ENCODE measurements around the gene WDTC1. TPM values are rescaled to one million over a fixed set of nuclear protein-coding genes. Genes with fewer than 3 reads are reported as not detected.

The WDTC1 gene
- total RNA-seq, 2 experiments from 2014 or later: 28.9 to 32.6 TPM

DNA sequence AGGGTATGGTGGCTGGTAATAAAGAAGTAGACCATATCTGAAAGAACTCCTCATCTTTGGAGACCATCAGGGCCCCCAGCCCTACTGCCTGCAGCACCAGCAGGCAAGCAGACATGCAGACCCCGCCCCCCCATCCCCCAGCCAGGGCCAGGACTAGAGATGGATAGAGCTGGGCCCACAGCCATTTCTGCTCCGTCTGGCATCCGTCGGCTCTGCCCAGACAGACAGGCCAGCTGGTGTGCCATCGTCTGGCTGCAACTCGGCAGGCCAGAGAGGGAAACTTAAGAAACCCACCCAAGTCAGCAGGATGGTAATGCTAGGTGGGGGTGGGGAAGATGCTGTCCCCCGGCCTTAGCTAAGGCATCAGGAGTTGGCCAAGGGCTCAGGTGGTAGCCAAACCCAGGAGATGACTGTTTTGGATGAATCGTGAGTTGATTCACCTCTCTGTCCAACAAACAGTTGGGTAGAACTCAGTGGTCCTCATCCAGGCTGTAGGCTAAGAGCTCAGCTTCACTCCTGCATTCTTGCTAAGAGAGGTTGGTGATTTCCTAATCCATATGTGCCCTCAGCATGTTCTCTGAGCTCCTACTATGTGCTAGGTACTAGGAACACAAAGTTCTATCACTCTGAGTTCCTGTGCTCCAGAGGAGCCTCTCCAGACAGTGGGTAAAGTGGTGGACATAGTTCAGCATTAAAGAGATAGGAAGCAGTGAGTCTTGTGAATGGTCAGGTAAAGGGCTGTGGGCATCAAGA is 64.4 kb downstream of the WDTC1 start:
- ATAC-seq (no peak), DNase-seq (no peak)
- Mint-ChIP-seq H3K9me3 (ENCODE audit: low read depth) (no peaks in the 10 kb centered on the region), H3K27ac (no peak overlapping the region), H3K36me3 (peaks cover 2% of the 10 kb centered on the region), H3K4me1 (peaks cover 6% of the 10 kb centered on the region), H3K27me3 (no peaks in the 10 kb centered on the region), H3K4me3 (no peak overlapping the region)
- CTCF ChIA-PET: interaction anchor here (0.6 to 14.5 kb wide), 24 partner anchors 10 to 310 kb away, joined by 3 to 331 read pairs (median 11); partner anchors contain the start of genes AHDC1, CD164L2, GPR3 and MAP3K6

DNA sequence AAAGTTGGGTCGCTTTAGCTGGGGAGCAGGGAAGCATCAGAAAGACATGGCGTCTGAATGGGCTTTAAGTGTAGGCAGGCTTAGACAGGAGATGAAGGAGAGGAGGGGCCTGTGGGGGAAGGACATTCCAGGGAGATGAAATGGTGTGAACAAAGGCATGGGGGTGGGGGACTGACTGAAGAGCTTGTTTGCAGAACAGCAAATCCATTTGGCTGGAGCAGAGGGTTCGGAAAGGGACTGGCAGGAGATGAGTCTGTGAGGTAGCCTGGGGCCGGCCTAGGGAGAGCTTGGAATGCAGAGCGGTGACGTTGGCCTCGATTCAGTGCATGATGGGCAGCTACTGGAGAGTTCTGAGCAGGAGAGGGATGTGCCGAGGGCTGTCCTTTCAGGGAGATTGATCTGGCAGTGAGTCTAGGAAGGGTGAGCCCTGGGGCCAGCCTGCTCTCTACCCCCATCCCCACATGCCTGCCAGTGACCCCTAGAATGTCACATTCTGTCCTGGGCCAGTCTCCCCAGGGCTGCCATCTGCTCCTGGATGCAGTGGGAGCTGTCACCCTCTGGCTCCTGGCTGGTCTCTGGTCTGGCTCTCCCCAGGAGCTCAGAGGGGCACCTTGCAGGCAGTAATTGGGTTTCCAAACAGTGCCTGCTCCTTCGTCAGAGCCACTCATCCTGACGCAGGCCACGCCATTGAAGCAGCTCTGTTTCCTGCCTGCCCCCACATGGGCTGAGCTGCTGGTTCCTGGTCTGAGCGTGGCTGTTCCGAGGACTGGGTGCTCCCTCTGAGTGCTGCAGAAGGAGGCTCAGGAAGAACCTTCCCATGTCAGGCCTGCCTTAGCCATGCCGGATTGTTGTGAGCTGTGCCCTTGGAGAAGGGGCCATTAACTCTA is 65.2 kb downstream of the WDTC1 start:
- Mint-ChIP-seq H3K4me1 (peaks cover 6% of the 10 kb centered on the region), H3K4me3 (no peak overlapping the region), H3K27me3 (no peaks in the 10 kb centered on the region), H3K36me3 (peaks cover 2% of the 10 kb centered on the region), H3K27ac (no peak overlapping the region), H3K9me3 (ENCODE audit: low read depth) (no peaks in the 10 kb centered on the region)
- DNase-seq: no peak
- CTCF ChIA-PET: interaction anchor here (0.5 to 14.5 kb wide), 35 partner anchors 9 to 506 kb away, joined by 3 to 331 read pairs (median 9); partner anchors contain the start of genes AHDC1, CD164L2, GPR3 and IFI6
- no peak for ATAC-seq

DNA sequence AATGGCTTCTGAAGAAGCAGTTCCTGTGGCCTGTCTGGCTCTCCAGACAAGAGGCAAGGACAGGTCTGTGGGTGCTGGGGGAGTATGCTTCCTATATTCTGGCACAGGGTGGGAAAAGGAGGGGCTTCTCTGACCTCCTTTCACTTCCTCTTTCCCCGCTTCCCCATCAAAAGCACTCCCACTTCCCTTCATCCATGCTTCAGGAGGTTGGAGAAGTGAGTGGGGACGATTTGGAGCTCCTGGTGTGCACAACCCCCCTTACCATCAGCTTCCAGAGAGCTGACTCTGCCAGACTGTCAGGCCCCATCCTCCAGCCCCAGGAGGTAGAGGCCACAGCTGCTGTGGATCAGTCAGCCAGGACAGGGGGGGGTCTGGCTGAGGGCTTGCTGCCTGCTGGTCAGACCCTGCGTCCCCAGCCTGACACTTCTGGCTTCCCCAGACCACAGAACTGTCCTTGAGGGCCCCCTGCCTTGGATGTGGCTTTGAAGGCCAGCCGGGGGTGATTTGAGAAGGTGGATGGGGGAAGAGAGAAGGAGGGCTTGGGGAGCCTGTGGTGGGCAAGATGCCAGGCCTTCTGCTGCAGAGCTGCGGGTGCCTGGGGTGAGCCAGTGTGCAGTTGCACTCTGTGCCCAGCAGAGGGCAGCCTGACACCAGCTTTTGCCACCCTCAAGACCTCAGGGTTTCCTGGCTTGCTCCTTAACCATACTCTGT is 66.1 kb downstream of the WDTC1 start:
- ATAC-seq: peak; percentile 87
- no peaks in the 10 kb centered on the region for H3K27me3 Mint-ChIP-seq
- peaks cover 2% of the 10 kb centered on the region for H3K36me3 Mint-ChIP-seq

DNA sequence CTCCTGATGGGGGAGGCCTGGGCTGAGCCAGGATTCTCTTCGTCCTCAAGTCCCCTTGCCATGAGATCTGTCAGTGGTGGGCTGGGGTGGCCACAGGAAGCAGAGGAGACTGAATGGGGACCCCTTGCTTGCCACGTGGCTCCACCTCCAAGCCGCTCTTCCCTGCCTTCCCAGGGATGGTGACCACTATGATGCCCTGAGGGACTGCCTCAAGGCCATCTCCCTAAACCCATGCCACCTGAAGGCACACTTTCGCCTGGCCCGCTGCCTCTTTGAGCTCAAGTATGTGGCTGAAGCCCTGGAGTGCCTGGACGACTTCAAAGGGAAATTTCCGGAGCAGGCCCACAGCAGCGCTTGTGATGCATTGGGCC is 66.6 kb downstream of the WDTC1 start:
- no peaks in the 10 kb centered on the region for H3K9me3 Mint-ChIP-seq (ENCODE audit: low read depth)
- CTCF ChIA-PET: interaction anchor here (0.6 to 14.5 kb wide), 39 partner anchors 7 to 505 kb away, joined by 3 to 331 read pairs (median 5); partner anchors contain the start of genes AHDC1, CD164L2, GPR3 and IFI6
- peaks cover 2% of the 10 kb centered on the region for H3K36me3 Mint-ChIP-seq
- DNase-seq: no peak
- ATAC-seq: no peak
- H3K27ac Mint-ChIP-seq: no peak overlapping the region
- peaks cover 5% of the 10 kb centered on the region for H3K4me1 Mint-ChIP-seq
- H3K4me3 Mint-ChIP-seq: no peak overlapping the region
- H3K27me3 Mint-ChIP-seq: no peaks in the 10 kb centered on the region

More for the DNA sequence above, 66.1 kb downstream of the WDTC1 start:
- no peaks in the 10 kb centered on the region for H3K9me3 Mint-ChIP-seq (ENCODE audit: low read depth)
- H3K27ac Mint-ChIP-seq: no peak overlapping the region
- H3K4me3 Mint-ChIP-seq: no peak overlapping the region
- peaks cover 6% of the 10 kb centered on the region for H3K4me1 Mint-ChIP-seq
- peak; percentile 76 for DNase-seq
- CTCF ChIA-PET: interaction anchor here (0.5 to 14.5 kb wide), 48 partner anchors 8 to 505 kb away, joined by 3 to 331 read pairs (median 5); partner anchors contain the start of genes AHDC1, CD164L2, GPR3 and IFI6

DNA sequence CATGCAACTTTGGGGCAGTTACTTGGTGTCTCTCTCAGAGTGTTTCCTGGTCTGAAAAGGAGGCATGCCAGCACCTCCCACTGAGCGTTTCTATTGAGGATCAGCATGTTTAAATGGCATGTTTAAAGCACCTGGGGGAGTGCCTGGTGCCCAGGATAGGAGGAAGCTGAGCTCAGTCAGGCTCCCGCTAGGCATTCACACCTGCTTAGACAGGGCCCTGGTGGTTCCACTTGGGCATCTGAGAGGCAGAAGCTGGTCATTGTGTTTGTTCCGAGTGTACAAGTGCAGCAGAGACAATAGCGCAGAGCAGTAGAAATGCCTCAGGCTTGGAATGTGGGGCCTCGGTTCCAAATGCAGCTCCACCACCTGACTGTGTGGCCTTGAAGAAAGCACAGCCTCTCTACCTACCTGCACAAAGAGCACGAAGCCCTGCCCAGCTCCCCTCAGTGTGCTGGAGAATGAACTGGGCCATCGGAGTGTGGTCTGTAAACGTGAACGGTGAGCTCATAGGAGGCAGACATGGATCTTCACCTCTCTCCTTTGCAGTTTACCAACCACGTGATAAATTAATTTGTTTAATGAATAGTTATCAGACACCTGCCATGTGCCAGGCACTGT is 67.3 kb downstream of the WDTC1 start:
- H3K4me1 Mint-ChIP-seq: no peaks in the 10 kb centered on the region
- H3K27ac Mint-ChIP-seq: no peak overlapping the region
- H3K4me3 Mint-ChIP-seq: no peak overlapping the region
- no peak for ATAC-seq
- H3K9me3 Mint-ChIP-seq (ENCODE audit: low read depth): no peaks in the 10 kb centered on the region
- peaks cover 2% of the 10 kb centered on the region for H3K36me3 Mint-ChIP-seq
- CTCF ChIA-PET: interaction anchor here (0.7 to 14.5 kb wide), 28 partner anchors 7 to 370 kb away, joined by 3 to 331 read pairs (median 10); partner anchors contain the start of genes AHDC1, CD164L2, GPR3 and IFI6
- H3K27me3 Mint-ChIP-seq: no peaks in the 10 kb centered on the region
- DNase-seq: no peak

DNA sequence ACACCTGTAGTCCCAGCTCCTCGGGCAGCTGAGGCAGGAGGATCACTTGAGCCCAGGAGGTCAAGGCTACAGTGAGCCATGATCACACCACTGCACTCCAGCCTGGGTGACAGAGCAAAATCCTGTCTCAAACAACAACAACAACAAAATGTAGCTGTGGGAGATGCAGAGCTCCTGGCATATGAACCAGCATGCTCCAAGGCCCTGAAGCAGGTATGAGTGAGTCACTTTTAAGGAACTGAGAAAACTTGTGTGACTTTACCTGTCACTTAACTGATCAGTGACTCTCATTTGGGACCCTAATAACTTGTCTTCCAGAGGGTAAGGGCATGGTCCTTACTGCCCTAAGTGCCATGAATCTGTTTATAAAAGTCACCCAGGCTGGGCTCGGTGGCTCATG is 68.2 kb downstream of the WDTC1 start:
- Mint-ChIP-seq H3K4me1 (no peaks in the 10 kb centered on the region), H3K27me3 (no peaks in the 10 kb centered on the region), H3K9me3 (ENCODE audit: low read depth) (no peaks in the 10 kb centered on the region), H3K4me3 (no peak overlapping the region), H3K27ac (no peak overlapping the region), H3K36me3 (peaks cover 2% of the 10 kb centered on the region)
- CTCF ChIA-PET: interaction anchor here (0.7 to 14.5 kb wide), 14 partner anchors 6 to 360 kb away, joined by 3 to 331 read pairs (median 24); partner anchors contain the start of genes CD164L2, GPR3 and MAP3K6
- DNase-seq: no peak
- ATAC-seq: no peak

DNA sequence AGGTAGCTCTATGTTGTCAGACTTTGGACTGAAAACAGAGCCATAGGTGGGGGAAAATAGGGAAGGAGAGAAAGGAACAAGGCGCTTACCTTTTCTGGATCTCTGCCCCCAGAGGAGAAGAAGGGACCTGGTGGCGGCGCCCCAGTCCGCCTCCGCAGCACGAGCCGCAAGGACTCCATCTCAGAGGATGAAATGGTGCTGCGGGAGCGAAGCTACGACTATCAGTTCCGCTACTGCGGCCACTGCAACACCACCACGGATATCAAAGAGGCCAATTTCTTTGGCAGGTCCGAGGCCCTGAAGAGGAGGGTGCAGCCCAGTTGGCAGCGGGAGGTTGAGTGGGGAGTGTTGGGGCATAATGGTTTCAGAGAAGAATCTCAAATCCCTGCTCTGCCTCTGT is 69.1 kb downstream of the WDTC1 start:
- Mint-ChIP-seq H3K4me3 (no peak overlapping the region), H3K27ac (no peak overlapping the region), H3K9me3 (ENCODE audit: low read depth) (no peaks in the 10 kb centered on the region), H3K27me3 (no peaks in the 10 kb centered on the region), H3K36me3 (peaks cover 2% of the 10 kb centered on the region), H3K4me1 (no peaks in the 10 kb centered on the region)
- no peak for ATAC-seq
- DNase-seq: no peak
- CTCF ChIA-PET: interaction anchor here (0.5 to 14.5 kb wide), 5 partner anchors 11 to 96 kb away, joined by 3 to 331 read pairs (median 36); partner anchors contain the start of genes CD164L2 and GPR3

DNA sequence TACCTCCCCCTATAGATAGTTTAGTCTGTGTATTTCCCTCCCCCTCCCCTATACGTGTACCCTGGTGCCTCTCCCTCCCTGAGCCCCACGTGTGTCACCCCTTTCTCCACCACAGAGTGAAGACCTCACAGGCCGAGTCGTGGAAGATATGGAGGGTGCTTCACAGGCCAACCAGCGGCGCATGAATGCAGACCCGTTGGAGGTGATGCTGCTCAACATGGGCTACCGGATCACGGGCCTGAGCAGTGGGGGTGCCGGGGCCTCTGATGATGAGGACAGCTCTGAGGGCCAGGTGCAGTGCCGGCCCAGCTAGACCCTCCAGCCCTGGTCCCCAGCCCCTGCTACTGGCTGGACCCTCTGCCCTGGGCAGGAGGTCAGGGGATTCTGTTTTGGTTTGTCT is 71.6 kb downstream of the WDTC1 start:
- Mint-ChIP-seq H3K9me3 (ENCODE audit: low read depth) (no peaks in the 10 kb centered on the region), H3K27me3 (no peaks in the 10 kb centered on the region), H3K27ac (no peak overlapping the region), H3K36me3 (peaks cover 2% of the 10 kb centered on the region), H3K4me3 (no peak overlapping the region), H3K4me1 (no peaks in the 10 kb centered on the region)
- DNase-seq: no peak
- CTCF ChIA-PET: interaction anchor here (1.3 to 14.5 kb wide), 6 partner anchors 7 to 94 kb away, joined by 3 to 331 read pairs (median 6); partner anchors contain the start of gene MAP3K6
- ATAC-seq: no peak

DNA sequence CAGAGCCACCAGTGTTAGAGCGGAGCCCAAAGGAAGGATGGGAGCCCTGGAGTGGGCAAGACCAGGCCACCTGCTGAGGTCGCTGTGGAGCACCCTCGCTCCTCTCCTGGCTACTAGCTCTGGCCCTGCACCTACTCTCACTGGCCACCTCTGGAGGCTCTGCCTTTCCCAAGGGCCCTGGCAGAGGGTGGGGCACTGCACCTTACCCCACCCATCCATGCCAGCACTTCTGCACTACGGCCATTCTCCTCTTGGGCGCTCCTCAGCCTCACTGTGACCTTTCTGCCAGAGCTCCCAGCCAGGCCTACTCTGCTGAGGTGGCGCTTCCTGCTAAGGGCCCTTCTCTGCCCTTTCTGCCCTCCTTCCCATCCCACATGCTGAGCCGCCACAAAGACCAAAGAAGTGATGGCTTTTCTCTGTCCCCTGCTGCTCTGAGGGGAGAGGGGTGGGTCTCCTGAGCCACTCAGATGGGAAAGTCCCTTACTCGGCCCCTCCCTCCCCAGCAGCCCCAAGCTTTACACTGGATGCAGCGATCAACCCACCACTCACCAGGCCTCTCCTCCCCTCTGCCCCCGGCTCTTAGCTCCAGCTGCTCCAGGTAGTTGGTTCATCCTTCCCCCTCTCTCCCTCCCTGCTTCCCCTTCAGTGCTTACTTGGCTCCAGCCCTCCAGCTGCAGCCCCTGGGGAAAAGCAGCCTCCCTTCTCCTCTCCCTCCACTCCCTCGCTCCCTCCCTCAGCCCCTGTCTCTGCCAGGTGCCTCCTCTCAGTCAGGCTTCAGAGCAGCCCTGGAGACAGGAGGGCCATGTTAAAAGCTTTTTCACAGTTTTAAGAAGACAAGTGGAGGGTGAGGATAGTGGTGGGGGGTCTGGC is 72.7 kb downstream of the WDTC1 start:
- no peaks in the 10 kb centered on the region for H3K9me3 Mint-ChIP-seq (ENCODE audit: low read depth)
- ATAC-seq (no peak), DNase-seq (no peak)
- no peaks in the 10 kb centered on the region for H3K4me1 Mint-ChIP-seq
- no peak overlapping the region for H3K27ac Mint-ChIP-seq
- H3K4me3 Mint-ChIP-seq: no peak overlapping the region
- CTCF ChIA-PET: interaction anchor here (0.9 to 6.1 kb wide), 6 partner anchors 8 to 88 kb away, joined by 3 to 61 read pairs (median 4); partner anchors contain the start of gene MAP3K6
- H3K27me3 Mint-ChIP-seq: no peaks in the 10 kb centered on the region
- H3K36me3 Mint-ChIP-seq: peaks cover under 1% of the 10 kb centered on the region

DNA sequence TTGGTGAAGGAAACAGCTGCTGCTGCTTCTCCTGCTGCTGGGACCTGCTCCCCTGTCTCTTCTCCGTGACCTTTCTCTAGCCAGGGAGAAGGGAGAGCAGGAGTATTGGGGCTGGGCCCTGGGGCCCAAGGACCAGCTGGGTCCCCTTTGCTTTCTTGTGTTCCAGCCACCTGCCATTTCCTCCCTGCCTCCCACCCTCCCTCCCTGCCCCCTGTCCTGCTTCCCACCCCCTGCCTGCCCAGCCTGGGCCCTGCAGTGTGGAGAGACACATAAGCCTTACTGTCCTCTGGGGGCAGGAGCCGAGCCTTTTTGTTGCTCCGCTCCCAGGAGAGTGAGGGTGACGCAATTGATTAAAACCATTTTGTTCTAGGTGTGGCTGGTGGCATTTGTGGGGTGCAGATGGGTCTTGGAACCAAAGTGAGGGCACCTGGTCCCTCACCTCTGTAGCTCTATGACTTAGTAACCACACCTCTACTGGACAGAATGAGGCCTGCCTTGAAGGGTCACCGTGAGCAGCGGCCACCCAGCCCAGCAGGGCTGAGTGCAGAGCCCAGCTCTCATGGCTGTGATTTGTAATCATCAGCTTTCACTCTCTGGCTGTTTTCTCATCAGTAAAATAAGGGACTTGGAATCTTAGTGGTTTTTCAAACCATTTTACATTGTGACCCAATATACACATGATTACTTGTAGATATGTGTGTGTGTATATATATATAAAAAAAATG is 73.6 kb downstream of the WDTC1 start:
- DNase-seq (no peak), ATAC-seq (no peak)
- H3K9me3 Mint-ChIP-seq (ENCODE audit: low read depth): no peaks in the 10 kb centered on the region
- H3K27ac Mint-ChIP-seq: no peak overlapping the region
- no peaks in the 10 kb centered on the region for H3K4me1 Mint-ChIP-seq
- H3K27me3 Mint-ChIP-seq: no peaks in the 10 kb centered on the region
- CTCF ChIA-PET: interaction anchor here (0.7 to 6.1 kb wide), 5 partner anchors 9 to 87 kb away, joined by 3 to 61 read pairs (median 4); no protein-coding TSS in a partner anchor
- H3K4me3 Mint-ChIP-seq: no peak overlapping the region
- no peaks in the 10 kb centered on the region for H3K36me3 Mint-ChIP-seq

DNA sequence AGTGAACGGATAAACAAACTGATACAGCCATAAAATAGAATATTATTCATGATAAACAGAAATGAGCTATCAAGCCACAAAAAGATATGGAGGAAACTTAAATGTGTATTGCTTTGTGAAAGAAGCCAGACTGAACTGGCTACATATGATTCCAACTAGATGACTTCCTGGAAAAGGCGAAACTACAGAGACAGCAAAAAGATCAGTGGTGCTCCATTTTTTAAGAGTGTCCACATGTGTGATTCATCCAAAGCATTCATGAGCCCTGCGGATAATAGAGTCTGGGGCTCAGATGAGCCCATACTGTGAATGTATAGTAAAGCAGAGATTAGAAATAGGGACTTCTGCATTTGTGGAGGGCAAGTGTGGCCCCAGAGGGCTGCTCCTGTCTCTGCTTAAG is 79.7 kb downstream of the WDTC1 start:
- peaks cover 2% of the 10 kb centered on the region for H3K27me3 Mint-ChIP-seq
- no peaks in the 10 kb centered on the region for H3K4me1 Mint-ChIP-seq
- no peak for DNase-seq
- H3K9me3 Mint-ChIP-seq (ENCODE audit: low read depth): no peaks in the 10 kb centered on the region
- no peaks in the 10 kb centered on the region for H3K36me3 Mint-ChIP-seq
- H3K27ac Mint-ChIP-seq: no peak overlapping the region
- CTCF ChIA-PET: interaction anchor here (0.7 to 3.8 kb wide), 5 partner anchors 11 to 165 kb away, joined by 3 to 31 read pairs (median 3); no protein-coding TSS in a partner anchor
- ATAC-seq: no peak
- no peak overlapping the region for H3K4me3 Mint-ChIP-seq

All from activated CD8-positive, alpha-beta memory T cell treated with anti-CD3 and anti-CD28 coated beads, Interleukin-2, amount 10 ng/mL, durations not matched to agents 7 days and 5 days (primary cell).